Dermis lymphatic vessel endothelial cell (primary cell): ENCODE data around the gene PEX3. TPM values are rescaled to one million over a fixed set of nuclear protein-coding genes. Genes with fewer than 3 reads are reported as not detected.

ENCODE experiments used
- total RNA-seq: library from RNA; depleted of rRNA; stranded (reverse); fragments of >200 nt; gene quantifications from 2 replicates; pipeline ENCODE4 v1.2.1, GENCODE V29; 2014

The PEX3 gene
- 15.2 and 15.7 TPM in 2 replicates for total RNA-seq

GRCh38 chr6:143450453-143451371 is at the start of gene PEX3, which contains the start of gene ADAT2:
PEX3 (plus strand) TSS chr6:143450805; CDS start chr6:143451043, 238 bp downstream.
ADAT2 (minus strand) TSS chr6:143450695; CDS start chr6:143450658, 37 bp downstream.

GRCh38 chr6:143510991-143511891 is 60.6 kb downstream of the PEX3 start, which contains the start of gene FUCA2:
FUCA2 (minus strand) TSS chr6:143511720; CDS start chr6:143511634, 86 bp downstream.

Other genes with a start within 250 kb of the PEX3 start
- 2.3 and 4.0 TPM in 2 replicates for gene ADAT2, start 110 bp upstream of the PEX3 start, total RNA-seq
- 36.4 and 36.8 TPM in 2 replicates for gene FUCA2, start 60.9 kb downstream of the PEX3 start, total RNA-seq
- 208 and 246 TPM in 2 replicates for gene PHACTR2, start 227.2 kb downstream of the PEX3 start, total RNA-seq